ENCODE results near the gene METTL25B.
A peak's percentile ranks its signal among the peaks of the same experiment; 100 is the strongest.

The METTL25B gene

DNA sequence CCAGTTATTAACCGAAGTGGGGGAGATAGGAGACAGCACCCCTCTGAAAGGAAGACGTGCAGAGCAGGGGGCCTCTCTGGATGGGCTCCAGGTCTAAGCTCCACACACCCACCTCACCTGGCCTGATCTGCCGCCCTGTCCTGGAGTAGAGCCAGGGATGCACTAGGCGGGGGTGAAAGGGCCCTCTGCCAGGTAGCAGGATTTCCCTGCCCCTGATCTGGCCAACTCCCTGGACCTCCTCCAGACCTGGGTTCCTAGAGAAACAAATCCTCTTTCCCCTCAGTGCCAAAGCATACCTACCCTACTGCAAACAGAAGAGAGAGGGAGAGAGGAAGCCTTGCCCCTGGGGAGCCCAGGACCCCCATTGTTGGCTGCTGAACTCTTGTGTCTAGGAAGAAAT lies 24.9 kb upstream of the METTL25B start:
- no peak for DNase-seq

DNA sequence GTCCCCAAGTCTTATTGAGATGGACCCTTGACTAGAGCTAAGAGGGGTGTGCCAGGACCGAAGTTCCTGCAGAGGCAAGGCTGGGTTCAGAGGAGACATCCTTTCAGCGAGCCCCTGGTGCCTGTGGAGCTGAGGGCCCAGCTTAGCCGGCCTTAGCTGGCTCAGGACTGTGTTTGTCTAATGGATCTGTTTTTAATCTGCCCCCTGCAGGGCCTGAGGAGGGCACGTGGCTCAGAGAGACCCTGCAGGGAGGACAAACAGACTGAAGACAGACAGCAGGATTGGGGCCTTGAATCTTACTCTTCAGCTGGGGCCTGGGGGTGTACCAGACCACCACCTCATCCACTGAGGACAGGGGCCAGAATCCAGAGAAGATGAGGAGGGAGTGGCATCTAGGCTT lies 24.5 kb upstream of the METTL25B start:
- DNase-seq = no peak

DNA sequence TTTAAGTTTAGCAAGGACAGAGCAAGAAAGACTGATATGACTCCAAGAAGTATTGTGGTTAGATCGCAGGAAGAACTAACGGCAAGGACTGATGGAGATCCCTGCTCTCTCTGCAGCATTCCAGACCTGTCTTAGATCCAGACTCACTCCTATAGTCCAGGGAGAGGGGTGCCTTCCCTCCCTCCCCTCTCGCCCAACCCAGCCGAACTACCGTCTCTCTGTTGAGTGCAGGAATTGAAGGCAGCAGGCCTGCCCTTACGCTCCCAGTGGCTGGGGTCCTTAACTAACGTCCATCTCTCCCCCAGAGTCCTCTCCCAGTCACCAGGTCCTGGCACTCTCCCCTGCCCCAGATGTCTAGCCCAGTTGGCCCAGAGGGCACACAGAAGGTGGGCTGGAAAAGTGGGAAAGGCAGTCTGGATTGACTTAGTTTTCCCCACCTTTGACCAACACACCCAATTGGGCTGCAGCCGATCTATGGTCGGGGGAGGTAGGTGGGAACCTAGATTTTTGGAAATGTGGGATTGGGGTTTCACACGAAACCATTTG lies 24.0 kb upstream of the METTL25B start:
- no peak for DNase-seq

DNA sequence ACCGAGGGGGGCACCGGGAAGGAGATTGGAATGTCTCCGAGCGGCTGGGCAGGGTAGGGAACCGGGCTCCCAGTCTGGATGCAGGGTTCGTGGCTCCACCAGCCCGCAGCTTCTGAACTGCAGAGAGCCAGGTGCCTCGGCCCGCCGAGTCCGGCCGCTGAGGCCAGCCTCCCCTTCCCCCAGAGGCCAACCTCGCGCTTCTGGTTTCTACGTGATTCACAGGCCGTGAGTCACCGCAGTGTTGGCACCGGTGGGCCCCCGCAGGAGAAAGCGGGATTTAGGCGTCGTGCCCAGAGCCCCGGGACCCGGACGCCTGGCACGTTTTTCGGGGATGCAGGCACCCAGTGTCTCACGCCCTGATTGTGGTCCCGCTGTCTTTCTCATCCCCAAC lies 23.3 kb upstream of the METTL25B start:
- DNase-seq = no peak

DNA sequence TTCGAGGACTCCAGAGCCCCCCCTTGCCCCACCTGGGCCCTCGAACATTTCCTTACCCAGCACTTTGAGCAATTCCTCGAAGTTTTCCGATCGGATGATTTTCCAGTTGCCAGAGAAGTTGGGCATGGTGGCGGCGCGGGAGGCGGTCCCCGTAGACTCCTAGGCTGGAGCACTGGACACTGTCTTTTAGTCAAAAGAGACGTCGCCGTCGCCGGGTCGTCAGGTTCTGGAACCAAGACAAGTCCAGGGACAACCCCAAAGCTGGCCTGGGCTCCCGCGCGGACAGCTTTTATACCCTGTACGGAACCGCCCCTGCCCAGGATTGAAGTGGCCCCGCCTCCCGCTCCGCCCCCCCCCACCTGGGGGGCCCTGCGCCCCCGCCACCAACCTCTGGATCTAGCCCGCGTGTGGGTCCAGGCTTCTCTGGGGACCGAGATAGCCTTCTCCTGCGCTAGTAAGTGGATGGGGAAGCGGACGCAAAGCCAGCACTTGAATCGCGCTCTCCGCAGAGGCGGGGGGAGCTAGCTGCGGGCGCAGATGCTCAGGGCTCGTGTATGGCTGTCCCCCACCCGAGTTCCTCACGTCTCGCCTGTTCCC lies 22.9 kb upstream of the METTL25B start, which contains the start of gene CRABP2:
CRABP2 (minus strand) TSS at position 263 of the 597 bp plus-strand sequence; CDS start at position 126, 137 bp downstream.
- no peak for DNase-seq

DNA sequence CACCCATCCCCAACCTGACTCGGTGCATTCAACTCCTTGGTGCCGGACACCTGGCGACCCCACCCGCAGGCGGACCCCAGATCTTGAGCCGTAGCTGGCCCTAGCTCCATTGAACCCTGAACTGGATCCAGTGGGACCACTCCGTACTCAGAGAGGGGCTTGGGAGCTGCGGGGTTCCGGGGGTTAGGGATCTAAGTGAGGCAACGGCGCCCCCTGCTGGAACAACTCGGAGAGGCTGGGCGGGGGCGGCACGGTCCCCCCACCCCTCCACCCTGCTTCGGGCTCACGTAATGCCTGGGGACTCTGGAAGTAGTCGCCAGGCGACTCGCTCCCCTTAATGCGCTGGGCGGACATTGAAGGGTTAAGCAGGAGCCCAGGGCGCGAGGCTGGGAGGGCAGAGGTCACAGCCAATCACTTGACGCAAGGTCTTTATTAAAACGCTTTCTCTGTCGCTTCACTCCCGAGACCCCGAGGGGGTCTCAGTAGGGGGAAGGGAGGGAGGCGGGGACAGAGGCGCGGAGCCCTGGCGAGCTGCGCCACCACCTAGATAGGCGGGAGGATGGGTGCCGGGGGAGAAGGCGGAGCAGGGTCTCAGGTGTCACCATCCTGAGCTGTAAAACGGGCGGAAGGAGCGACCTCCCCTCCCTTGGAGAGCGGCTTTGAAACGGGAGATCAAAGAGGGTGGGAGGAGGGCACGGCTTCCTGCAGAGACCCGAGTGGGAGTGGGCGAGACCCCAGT lies 22.2 kb upstream of the METTL25B start:
- peak; percentile 78 for DNase-seq

GRCh38 chr1:156706657-156707416 lies 21.4 kb upstream of the METTL25B start:
- DNase-seq = no peak

- DNase-seq = no peak
These were observed 20.7 kb upstream of the METTL25B start for GRCh38 chr1:156707417-156708217.

- no peak for DNase-seq
These were observed 20.0 kb upstream of the METTL25B start for GRCh38 chr1:156708218-156708661.

DNA sequence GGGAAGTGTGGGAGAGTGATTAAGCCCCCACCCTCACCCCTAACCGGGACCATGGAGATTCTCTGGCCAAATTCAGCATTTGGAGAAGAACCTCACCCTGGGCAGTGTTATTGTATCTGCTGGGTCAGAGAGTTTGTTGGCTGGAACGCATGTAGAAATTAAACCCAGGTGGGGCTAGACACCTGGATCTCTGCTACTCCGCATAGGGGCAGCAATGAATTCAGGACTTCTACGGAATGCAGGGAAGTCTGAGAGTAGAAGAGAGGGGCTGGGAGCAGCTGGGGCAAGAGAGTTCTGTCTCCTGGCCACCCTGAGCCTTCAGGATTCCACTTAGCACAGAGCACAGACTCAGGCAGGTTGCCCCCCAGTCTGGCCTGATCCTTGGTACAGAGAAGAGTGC lies 19.2 kb upstream of the METTL25B start:
- no peak for DNase-seq

- no peak for DNase-seq
These were observed 18.3 kb upstream of the METTL25B start for GRCh38 chr1:156709757-156710489.

DNA sequence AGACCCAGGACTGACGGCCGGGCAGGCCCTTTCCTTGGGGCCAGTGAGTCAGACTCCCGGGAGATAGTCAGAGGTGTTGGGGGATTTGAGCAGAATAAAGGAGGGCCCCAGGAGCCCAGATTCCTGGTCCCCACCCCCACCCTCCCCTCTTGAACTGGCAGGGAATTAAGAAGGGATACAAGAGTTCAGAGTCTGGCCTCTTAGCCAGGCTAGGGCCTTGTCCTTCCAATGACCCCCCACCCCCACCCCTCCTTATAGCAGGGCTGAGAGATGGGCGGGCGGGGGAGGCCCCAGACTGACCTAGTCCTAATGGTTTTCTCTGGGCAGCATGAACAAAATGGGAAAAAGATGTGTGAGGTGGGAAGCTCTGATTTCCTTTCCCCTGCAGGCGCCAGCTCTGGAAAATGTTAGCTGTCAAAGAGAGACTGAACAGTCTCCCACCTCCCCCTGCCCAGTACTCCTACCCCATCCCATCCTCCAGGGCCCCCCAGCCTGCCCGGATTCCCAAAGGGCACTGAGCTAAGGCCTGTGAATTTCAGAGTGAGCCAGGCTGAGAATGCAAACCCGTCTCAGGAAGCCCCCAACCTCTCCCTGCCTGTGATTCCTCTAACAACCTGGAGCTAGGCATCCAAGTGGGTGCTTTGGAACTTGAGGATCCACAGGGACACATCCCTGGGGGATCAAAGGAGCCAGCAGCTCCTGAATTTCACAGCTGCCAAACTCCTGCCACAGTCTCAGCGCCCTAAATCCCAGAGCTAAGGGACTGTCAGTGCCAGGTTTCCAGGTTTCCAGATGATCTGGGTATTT lies 17.1 kb upstream of the METTL25B start:
- DNase-seq = no peak

- DNase-seq = no peak
These were observed 15.6 kb upstream of the METTL25B start for GRCh38 chr1:156712626-156713025.

DNA sequence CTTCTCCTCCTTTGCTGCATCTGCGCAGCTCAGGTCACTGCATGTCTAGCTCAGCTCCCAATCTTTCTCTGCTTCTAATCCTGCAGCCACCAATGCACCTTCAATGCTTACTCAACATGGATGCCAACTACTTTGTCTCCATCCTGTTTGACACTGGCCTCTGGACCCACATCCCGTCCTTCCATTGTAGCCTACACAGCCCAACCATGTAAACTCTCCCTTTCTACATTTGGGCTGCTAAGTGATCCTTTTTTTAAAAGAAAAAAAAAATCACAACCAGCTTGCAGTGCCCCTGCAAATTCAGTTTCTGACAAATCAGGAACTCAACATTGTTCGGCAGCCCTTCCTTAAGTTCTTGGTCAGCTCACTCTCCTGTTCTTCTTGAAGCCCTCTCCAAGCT lies 13.4 kb upstream of the METTL25B start:
- DNase-seq = no peak

DNA sequence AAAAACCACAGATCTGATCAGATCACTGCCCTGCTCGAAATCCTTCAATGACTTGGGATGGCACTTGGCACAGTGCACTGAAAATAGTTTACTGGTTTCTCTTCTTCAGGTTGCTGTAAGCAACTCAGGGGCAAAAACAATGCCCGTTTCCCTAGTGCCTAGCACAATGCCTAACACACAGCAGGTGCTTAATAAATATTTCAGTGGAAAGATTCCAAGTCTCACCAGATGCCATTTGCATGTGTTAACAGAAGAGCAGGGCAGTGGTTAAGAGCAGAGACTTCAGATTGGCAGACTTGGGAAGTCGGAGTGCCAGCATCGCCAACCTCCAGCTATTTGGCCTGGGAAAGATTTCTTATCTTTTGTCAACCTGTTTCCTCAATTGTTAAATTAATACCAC lies 10.9 kb upstream of the METTL25B start:
- no peak for DNase-seq

DNA sequence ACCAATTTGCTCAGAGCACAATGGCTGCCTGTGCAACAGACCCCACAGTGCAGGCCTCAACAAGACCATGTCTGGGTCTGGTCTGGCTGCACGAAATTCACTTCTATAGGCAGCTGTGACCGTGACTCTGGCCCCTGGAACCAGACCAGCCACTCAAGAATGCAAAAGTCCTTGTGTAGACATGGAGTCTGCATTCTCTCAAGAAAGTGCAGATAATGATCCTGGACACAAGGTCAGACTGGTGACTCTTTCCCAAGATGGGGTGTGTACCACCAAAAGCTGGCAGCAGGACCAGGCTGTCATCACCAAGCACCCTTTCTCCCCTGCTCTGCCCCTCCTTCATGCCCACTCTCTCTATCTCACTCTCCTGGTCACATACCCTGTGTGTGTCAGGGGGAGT lies 7.1 kb upstream of the METTL25B start:
- no peak for DNase-seq

- DNase-seq = no peak
These were observed 6.7 kb upstream of the METTL25B start for GRCh38 chr1:156721535-156721934.

- DNase-seq = peak; percentile 97
These were observed 2.5 kb upstream of the METTL25B start for GRCh38 chr1:156725683-156726280.

DNA sequence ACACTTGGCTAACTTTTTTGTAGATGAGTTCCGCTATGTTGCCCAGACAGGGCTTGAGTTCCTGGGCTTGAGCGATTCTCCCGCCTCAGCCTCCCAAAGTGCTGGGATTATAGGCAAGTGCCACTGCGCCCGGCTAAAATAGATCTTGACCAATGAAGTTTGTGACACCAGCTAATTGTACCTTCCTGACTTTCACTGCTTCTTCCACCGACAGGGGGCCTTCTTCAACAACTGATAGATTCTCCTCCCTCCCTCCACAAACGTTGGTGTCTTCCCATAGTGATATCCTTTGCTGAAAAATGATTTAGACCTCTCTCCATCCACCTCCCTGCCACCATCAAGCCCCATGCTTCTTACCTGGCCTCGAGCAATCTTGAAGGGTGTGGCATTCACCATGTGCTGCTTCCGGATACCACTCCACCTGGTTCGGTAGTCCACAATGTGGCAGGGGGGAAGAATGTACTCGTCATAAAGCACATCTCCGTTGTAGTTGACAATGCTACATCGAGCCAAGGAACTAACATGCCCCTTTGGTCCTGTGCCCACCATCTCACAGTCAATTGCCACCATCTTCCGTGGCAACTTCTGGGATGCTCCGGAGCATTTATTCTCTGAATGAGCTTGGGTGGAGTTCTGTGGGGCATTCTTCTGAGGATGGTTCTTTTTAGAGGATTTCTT lies 1.6 kb upstream of the METTL25B start:
- peak; percentile 81 for DNase-seq

GRCh38 chr1:156727492-156727891 lies 777 bp upstream of the METTL25B start:
- no peak for DNase-seq

Measured in NCI-H526 treated with DMSO at 0.1 percent for 48 hours (cell line).